ENCODE measurements around the gene FAAH.

Gene FAAH

DNA sequence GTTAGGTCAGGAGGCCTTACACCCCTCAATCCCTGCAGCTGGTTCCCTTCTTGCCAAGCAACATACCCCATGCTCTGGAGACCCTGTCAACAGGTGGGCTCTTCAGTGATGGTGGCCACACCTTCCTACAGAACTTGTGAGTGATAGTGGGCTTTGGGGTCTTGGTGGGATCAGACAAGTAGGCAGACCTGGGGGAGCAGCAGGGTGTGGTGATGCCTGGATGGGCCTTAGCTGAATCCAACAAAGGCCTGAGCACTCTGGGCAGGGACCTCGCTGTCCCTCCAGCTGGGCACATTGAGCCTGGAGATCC is 14.9 kb downstream of the FAAH start:
- no peaks in the 10 kb centered on the region for H3K9me3 ChIP-seq (ENCODE audit: control insufficient read depth, insufficient read depth, low read length)
- no peaks in the 10 kb centered on the region for H3K27me3 ChIP-seq (ENCODE audit: control insufficient read depth, insufficient read depth, low read length)
- no CpG with 5 or more reads among the region's 1 CpG for WGBS (ENCODE audit: insufficient coverage, insufficient read length)
- H3K4me1 ChIP-seq (ENCODE audit: control insufficient read depth, insufficient read depth, low read length) = peaks cover 6% of the 10 kb centered on the region
- H3K4me3 ChIP-seq (ENCODE audit: low read length) = no peak overlapping the region
- no peak for DNase-seq (ENCODE audit: low read depth, low spot score)
- H3K27ac ChIP-seq (ENCODE audit: low read length) = no peak overlapping the region
- no peaks in the 10 kb centered on the region for H3K36me3 ChIP-seq (ENCODE audit: control insufficient read depth, insufficient read depth, low read length)

DNA sequence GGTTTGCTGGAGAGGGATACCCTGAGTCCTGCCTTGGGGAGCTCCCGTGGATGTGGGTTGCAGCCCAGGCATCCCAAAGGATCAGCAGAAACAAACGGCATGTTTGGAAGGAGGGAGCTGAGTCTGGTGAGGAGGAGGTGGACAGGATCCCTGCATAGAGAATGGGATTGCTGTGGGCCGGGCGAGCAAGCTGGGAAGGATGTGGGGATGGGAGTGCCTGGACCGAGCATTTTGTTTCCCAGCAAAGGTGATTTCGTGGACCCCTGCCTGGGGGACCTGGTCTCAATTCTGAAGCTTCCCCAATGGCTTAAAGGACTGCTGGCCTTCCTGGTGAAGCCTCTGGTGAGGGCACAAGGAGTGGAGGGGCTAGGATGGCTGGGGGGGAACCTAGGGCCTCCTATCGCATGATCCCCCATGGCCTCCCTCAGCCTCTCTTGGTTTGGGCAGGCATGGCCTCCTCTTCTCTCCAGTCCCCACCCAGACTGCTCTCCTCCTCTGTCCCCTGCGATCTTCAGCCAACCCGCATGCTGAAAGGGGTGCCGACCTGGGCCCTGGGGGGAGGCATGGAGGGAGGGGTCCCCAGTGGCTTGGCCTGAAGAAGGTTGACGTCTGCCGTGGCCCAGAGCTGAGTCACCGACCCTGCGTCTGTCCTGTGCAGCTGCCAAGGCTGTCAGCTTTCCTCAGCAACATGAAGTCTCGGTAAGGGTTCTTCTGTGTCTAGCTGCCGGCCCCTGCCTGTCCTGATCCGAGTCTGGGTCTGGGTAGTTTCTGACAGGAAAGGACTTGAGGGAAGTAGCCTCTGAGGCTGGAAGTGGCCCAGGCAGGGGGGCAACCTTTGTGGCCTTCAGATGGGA is 16.3 kb downstream of the FAAH start:
- Histone ChIP-seq H3K4me3 (ENCODE audit: low read length) (no peak overlapping the region), H3K27me3 (ENCODE audit: control insufficient read depth, insufficient read depth, low read length) (no peaks in the 10 kb centered on the region), H3K36me3 (ENCODE audit: control insufficient read depth, insufficient read depth, low read length) (no peaks in the 10 kb centered on the region), H3K27ac (ENCODE audit: low read length) (no peak overlapping the region), H3K4me1 (ENCODE audit: control insufficient read depth, insufficient read depth, low read length) (peaks cover 6% of the 10 kb centered on the region), H3K9me3 (ENCODE audit: control insufficient read depth, insufficient read depth, low read length) (no peaks in the 10 kb centered on the region)
- no CpG with 5 or more reads among the region's 17 CpGs for WGBS (ENCODE audit: insufficient coverage, insufficient read length)
- no peak for DNase-seq (ENCODE audit: low read depth, low spot score)

DNA sequence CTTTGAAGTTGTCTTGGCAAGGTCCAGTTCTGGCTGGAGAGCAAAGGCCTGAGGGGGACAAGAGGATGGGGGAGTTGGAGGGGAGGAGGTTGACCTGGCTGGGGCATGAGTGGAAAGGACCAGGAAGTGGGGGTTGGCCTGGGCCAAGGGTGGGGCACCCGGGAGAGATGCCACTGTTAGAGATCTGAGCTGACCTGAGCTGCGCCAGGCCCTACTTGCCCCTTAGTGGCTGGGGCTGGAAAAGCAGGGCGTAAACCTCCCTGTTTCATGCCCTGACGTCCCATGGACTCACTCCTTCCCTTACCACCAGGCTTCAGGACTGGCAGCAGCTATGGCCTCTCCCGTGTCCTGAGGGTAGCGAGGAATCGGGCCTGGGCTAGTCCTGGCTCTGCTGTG is 16.9 kb downstream of the FAAH start:
- H3K27ac ChIP-seq (ENCODE audit: low read length) = no peak overlapping the region
- WGBS (ENCODE audit: insufficient coverage, insufficient read length) = no CpG with 5 or more reads among the region's 7 CpGs
- no peaks in the 10 kb centered on the region for H3K9me3 ChIP-seq (ENCODE audit: control insufficient read depth, insufficient read depth, low read length)
- H3K4me3 ChIP-seq (ENCODE audit: low read length) = no peak overlapping the region
- peaks cover 5% of the 10 kb centered on the region for H3K4me1 ChIP-seq (ENCODE audit: control insufficient read depth, insufficient read depth, low read length)
- H3K27me3 ChIP-seq (ENCODE audit: control insufficient read depth, insufficient read depth, low read length) = no peaks in the 10 kb centered on the region
- no peak for DNase-seq (ENCODE audit: low read depth, low spot score)
- H3K36me3 ChIP-seq (ENCODE audit: control insufficient read depth, insufficient read depth, low read length) = no peaks in the 10 kb centered on the region

DNA sequence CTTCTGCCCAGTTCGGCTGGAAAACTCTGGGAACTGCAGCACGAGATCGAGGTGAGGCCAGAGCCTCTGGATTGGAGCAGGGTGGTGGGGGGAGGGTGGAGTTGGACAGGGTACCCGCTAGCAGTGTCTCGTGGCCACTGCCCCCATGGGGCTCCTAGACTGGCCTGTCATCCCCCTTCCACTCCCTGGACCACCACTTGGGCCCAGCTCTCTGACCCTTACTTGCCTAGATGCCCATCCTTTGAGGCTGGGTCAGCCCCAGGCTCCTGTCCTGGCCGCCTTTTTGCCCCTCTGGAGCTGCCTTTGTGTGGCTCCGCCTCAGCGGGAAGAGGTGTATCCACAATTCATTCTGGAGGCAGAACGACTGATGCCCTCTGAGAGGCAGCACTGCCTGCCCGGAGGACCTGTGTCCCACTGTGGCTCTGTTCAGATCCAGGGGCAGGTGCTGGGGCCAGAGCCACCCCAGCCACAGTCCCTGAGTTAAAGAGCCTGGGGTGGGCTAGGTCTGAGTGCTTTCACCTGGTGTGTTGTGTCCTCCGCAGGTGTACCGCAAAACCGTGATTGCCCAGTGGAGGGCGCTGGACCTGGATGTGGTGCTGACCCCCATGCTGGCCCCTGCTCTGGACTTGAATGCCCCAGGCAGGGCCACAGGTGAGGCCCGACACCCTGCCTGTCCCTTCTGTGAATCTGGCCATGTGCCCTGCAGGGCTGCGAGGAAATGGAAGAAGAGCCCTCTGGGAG is 17.7 kb downstream of the FAAH start:
- no peaks in the 10 kb centered on the region for H3K36me3 ChIP-seq (ENCODE audit: control insufficient read depth, insufficient read depth, low read length)
- no peak overlapping the region for H3K27ac ChIP-seq (ENCODE audit: low read length)
- no peaks in the 10 kb centered on the region for H3K27me3 ChIP-seq (ENCODE audit: control insufficient read depth, insufficient read depth, low read length)
- H3K4me3 ChIP-seq (ENCODE audit: low read length) = no peak overlapping the region
- H3K4me1 ChIP-seq (ENCODE audit: control insufficient read depth, insufficient read depth, low read length) = peaks cover 3% of the 10 kb centered on the region
- no peak for DNase-seq (ENCODE audit: low read depth, low spot score)
- H3K9me3 ChIP-seq (ENCODE audit: control insufficient read depth, insufficient read depth, low read length) = no peaks in the 10 kb centered on the region
- WGBS (ENCODE audit: insufficient coverage, insufficient read length) = no CpG with 5 or more reads among the region's 16 CpGs

DNA sequence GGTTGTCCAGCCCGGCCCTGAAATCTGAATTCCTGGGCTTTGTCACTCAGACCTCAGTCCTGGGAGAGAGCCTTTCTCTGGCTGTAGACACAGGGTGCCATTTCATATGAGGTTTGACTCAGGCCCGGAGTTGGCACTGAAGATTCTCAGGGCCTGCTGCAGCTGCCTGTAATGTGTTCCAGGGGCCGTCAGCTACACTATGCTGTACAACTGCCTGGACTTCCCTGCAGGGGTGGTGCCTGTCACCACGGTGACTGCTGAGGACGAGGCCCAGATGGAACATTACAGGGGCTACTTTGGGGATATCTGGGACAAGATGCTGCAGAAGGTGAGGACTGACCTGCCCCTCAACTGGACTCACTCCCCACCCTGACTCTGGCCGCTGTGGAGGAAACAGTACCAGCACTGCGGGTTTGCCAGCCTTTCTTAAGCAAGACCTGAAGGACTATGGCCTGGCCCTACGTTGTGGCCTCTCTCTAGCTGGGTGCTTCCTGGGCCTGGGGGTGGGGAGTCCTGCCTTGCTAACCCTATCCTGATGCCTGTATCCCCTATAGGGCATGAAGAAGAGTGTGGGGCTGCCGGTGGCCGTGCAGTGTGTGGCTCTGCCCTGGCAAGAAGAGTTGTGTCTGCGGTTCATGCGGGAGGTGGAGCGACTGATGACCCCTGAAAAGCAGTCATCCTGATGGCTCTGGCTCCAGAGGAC is 18.9 kb downstream of the FAAH start:
- H3K9me3 ChIP-seq (ENCODE audit: control insufficient read depth, insufficient read depth, low read length) = no peaks in the 10 kb centered on the region
- no peak for DNase-seq (ENCODE audit: low read depth, low spot score)
- WGBS (ENCODE audit: insufficient coverage, insufficient read length) = no CpG with 5 or more reads among the region's 13 CpGs
- H3K4me1 ChIP-seq (ENCODE audit: control insufficient read depth, insufficient read depth, low read length) = no peaks in the 10 kb centered on the region; the same call in 1 of the 2 replicates
- no peaks in the 10 kb centered on the region for H3K27me3 ChIP-seq (ENCODE audit: control insufficient read depth, insufficient read depth, low read length)
- no peak overlapping the region for H3K4me3 ChIP-seq (ENCODE audit: low read length)
- no peak overlapping the region for H3K27ac ChIP-seq (ENCODE audit: low read length)
- H3K36me3 ChIP-seq (ENCODE audit: control insufficient read depth, insufficient read depth, low read length) = no peaks in the 10 kb centered on the region

DNA sequence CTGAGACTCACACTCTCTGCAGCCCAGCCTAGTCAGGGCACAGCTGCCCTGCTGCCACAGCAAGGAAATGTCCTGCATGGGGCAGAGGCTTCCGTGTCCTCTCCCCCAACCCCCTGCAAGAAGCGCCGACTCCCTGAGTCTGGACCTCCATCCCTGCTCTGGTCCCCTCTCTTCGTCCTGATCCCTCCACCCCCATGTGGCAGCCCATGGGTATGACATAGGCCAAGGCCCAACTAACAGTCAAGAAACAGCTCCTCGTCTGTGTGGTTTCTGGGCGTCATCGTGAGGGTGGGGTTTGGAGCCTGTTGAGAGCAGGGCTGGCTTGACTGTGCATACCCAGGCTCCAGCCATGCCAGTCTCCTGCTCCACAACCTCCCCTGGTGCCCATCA is 19.5 kb downstream of the FAAH start:
- no peaks in the 10 kb centered on the region for H3K36me3 ChIP-seq (ENCODE audit: control insufficient read depth, insufficient read depth, low read length)
- no CpG with 5 or more reads among the region's 7 CpGs for WGBS (ENCODE audit: insufficient coverage, insufficient read length)
- DNase-seq (ENCODE audit: low read depth, low spot score) = no peak

DNA sequence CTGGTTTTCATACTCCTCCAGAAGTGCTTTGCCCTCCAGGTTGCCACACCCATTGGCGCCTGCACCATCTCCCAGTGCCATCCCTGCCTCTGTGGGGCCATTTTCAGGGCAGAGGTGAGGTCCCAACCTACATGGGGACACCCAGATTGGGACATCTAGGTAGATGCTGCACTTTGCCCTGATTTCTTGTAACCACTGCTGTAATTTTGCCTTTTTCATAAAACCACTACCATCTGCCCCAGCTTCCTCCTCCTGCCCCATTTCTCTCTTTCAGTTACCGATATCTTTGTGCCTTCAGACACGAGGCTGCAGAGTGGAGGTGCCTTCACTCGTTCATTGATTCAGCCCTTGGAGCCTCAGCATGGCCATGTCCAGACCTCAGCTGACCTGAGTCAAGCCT is 21.4 kb downstream of the FAAH start:
- Histone ChIP-seq H3K9me3 (ENCODE audit: control insufficient read depth, insufficient read depth, low read length) (no peaks in the 10 kb centered on the region), H3K27ac (ENCODE audit: low read length) (no peak overlapping the region), H3K27me3 (ENCODE audit: control insufficient read depth, insufficient read depth, low read length) (no peaks in the 10 kb centered on the region), H3K4me1 (ENCODE audit: control insufficient read depth, insufficient read depth, low read length) (no peaks in the 10 kb centered on the region), H3K36me3 (ENCODE audit: control insufficient read depth, insufficient read depth, low read length) (no peaks in the 10 kb centered on the region), H3K4me3 (ENCODE audit: low read length) (no peak overlapping the region)
- DNase-seq (ENCODE audit: low read depth, low spot score) = no peak
- WGBS (ENCODE audit: insufficient coverage, insufficient read length) = no CpG with 5 or more reads among the region's 4 CpGs

More for the DNA sequence above, 19.5 kb downstream of the FAAH start:
- no peaks in the 10 kb centered on the region for H3K4me1 ChIP-seq (ENCODE audit: control insufficient read depth, insufficient read depth, low read length)
- H3K4me3 ChIP-seq (ENCODE audit: low read length) = no peak overlapping the region
- no peaks in the 10 kb centered on the region for H3K27me3 ChIP-seq (ENCODE audit: control insufficient read depth, insufficient read depth, low read length)
- no peak overlapping the region for H3K27ac ChIP-seq (ENCODE audit: low read length)
- H3K9me3 ChIP-seq (ENCODE audit: control insufficient read depth, insufficient read depth, low read length) = no peaks in the 10 kb centered on the region

DNA sequence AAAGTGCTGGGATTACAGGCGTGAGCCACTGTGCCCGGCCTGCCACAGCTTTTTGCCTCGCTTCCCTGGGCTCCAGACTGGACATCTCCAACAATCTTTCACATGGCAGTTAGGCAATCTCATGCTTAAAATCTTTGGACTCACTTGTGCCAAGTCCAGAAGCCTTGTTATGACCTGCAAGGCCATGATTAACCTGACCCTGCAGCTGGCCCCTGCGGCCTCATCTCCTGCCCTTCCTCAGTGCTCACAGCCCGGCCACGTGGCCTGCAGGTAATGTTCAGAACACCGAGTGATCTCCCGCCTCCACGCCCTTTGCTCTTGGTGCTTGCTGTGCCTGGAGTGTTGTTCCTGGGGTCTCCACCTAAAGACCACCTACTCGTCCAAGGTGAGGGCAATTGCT is 24.9 kb downstream of the FAAH start:
- Histone ChIP-seq H3K4me1 (ENCODE audit: control insufficient read depth, insufficient read depth, low read length) (no peaks in the 10 kb centered on the region), H3K27me3 (ENCODE audit: control insufficient read depth, insufficient read depth, low read length) (no peaks in the 10 kb centered on the region; the same call in 1 of the 2 replicates), H3K4me3 (ENCODE audit: low read length) (no peak overlapping the region), H3K9me3 (ENCODE audit: control insufficient read depth, insufficient read depth, low read length) (no peaks in the 10 kb centered on the region), H3K36me3 (ENCODE audit: control insufficient read depth, insufficient read depth, low read length) (no peaks in the 10 kb centered on the region), H3K27ac (ENCODE audit: low read length) (no peak overlapping the region)
- no CpG with 5 or more reads among the region's 10 CpGs for WGBS (ENCODE audit: insufficient coverage, insufficient read length)
- no peak for DNase-seq (ENCODE audit: low read depth, low spot score)

DNA sequence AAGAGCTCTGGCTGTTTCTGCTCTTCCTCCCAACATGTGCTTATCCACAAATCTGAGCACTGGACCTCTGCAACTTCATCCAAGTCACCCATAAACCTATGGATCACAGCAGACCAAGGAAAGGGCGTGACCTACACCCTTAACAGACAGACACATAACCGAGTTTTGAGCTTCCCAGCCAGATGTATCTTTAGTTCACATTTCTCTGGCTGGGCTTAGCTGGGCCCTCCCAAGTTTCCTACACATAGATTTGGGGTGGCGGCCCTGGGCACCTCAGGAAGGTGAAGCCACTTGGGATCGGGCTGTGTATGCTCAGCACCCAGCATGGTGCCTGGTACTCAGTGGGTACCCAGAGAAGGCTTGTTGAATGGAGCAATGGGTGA is 26.4 kb downstream of the FAAH start:
- Histone ChIP-seq H3K36me3 (ENCODE audit: control insufficient read depth, insufficient read depth, low read length) (no peaks in the 10 kb centered on the region), H3K27ac (ENCODE audit: low read length) (no peak overlapping the region), H3K9me3 (ENCODE audit: control insufficient read depth, insufficient read depth, low read length) (no peaks in the 10 kb centered on the region), H3K4me1 (ENCODE audit: control insufficient read depth, insufficient read depth, low read length) (no peaks in the 10 kb centered on the region), H3K27me3 (ENCODE audit: control insufficient read depth, insufficient read depth, low read length) (no peaks in the 10 kb centered on the region; the same call in 1 of the 2 replicates), H3K4me3 (ENCODE audit: low read length) (no peak overlapping the region)
- WGBS (ENCODE audit: insufficient coverage, insufficient read length) = no CpG with 5 or more reads among the region's 4 CpGs
- DNase-seq (ENCODE audit: low read depth, low spot score) = no peak

DNA sequence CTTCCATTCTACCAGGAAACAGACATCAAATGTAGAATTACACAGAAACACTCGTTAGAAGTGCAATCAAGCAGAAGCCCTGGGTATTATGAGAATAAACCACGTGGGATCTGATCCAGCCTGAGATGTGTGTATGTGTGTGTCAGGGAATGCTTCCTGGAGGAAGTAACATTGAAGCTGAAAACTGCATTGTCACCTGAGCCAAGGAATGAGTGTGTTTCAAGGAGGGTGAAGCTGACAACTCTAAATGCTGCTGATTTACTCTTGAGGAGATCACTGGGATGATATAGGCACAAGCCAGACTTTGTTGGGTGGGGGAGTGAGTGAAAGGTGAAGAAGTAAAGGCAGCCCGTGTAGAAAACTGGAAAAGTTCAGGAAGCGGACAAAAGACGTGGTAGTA is 27.6 kb downstream of the FAAH start:
- Histone ChIP-seq H3K27me3 (ENCODE audit: control insufficient read depth, insufficient read depth, low read length) (no peaks in the 10 kb centered on the region; the same call in 1 of the 2 replicates), H3K36me3 (ENCODE audit: control insufficient read depth, insufficient read depth, low read length) (no peaks in the 10 kb centered on the region), H3K27ac (ENCODE audit: low read length) (no peak overlapping the region), H3K4me1 (ENCODE audit: control insufficient read depth, insufficient read depth, low read length) (no peaks in the 10 kb centered on the region), H3K9me3 (ENCODE audit: control insufficient read depth, insufficient read depth, low read length) (no peaks in the 10 kb centered on the region), H3K4me3 (ENCODE audit: low read length) (no peak overlapping the region)
- no CpG with 5 or more reads among the region's 5 CpGs for WGBS (ENCODE audit: insufficient coverage, insufficient read length)
- DNase-seq (ENCODE audit: low read depth, low spot score) = no peak

Data from iPS DF 6.9 (cell line).